Measurements from ENCODE around the gene SLC2A8. TPM values are rescaled to one million over a fixed set of nuclear protein-coding genes. Genes with fewer than 3 reads are reported as not detected.

The SLC2A8 gene
- 12.9 and 22.3 TPM in 2 replicates for total RNA-seq

GRCh38 chr9:127396808-127397645 lies at the start of gene SLC2A8:
TSS of gene SLC2A8 (plus strand) at chr9:127397169. CDS start at chr9:127397231, 62 bp downstream.

GRCh38 chr9:127423934-127424675 lies 27.1 kb downstream of the SLC2A8 start, which contains the start of gene ZNF79:
TSS of gene ZNF79 (plus strand) at chr9:127424382. CDS start at chr9:127424788, 406 bp downstream.

GRCh38 chr9:127450830-127451607 lies 54.0 kb downstream of the SLC2A8 start, which contains the start of the genes LRSAM1 and RPL12:
TSS of gene LRSAM1 (plus strand) at chr9:127451510. CDS start at chr9:127454528, 3,018 bp downstream.
TSS of gene RPL12 (minus strand) at chr9:127451406. CDS start at chr9:127451317, 89 bp downstream.

Other genes with a start within 250 kb of the SLC2A8 start
- 2.8 and 8.2 TPM in 2 replicates for gene GARNL3, start 132.4 kb upstream of the SLC2A8 start, total RNA-seq
- gene ZNF79, start 27.2 kb downstream of the SLC2A8 start, total RNA-seq: 2.9 and 6.1 TPM in 2 replicates
- gene RPL12, start 54.2 kb downstream of the SLC2A8 start, total RNA-seq: 1,734 and 1,963 TPM in 2 replicates
- 15.5 and 21.8 TPM in 2 replicates for gene LRSAM1, start 54.3 kb downstream of the SLC2A8 start, total RNA-seq
- gene STXBP1, start 215.1 kb downstream of the SLC2A8 start, total RNA-seq: 7.7 and 14.5 TPM in 2 replicates